ENCODE results near the gene PRKCH.

PRKCH gene

DNA sequence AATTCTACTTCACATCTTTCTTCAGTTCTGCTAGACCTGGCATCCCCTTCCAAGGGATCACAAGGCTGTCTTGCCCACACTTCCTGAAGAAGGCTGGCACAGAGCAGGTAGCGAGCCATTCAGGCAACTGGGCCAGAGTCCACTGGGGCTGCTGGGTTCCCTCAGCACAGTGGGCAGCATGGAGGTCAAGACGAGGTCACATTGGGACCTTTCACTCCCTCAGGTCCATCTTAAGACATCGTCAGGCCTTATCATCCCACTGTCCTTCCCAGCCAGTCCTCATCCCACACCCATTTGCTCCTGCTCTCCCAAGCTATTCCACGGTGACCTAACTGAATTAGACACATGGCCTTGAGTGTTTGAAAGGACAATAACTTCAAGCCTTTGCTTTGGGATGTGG is 230.9 kb downstream of the PRKCH start:
- Histone ChIP-seq H3K4me3 (ENCODE audit: low read depth, low read length) (no peak overlapping the region), H3K36me3 (ENCODE audit: control insufficient read depth, insufficient read depth, low read length) (no peaks in the 10 kb centered on the region), H3K9ac (ENCODE audit: low read depth, low read length) (no peak overlapping the region), H3K9me3 (ENCODE audit: control insufficient read depth, insufficient read depth, low read length) (no peaks in the 10 kb centered on the region), H3K4me1 (ENCODE audit: control insufficient read depth, insufficient read depth, low read length) (peaks cover 5% of the 10 kb centered on the region), H3K27me3 (ENCODE audit: control insufficient read depth, insufficient read depth, low read length) (no peaks in the 10 kb centered on the region)

DNA sequence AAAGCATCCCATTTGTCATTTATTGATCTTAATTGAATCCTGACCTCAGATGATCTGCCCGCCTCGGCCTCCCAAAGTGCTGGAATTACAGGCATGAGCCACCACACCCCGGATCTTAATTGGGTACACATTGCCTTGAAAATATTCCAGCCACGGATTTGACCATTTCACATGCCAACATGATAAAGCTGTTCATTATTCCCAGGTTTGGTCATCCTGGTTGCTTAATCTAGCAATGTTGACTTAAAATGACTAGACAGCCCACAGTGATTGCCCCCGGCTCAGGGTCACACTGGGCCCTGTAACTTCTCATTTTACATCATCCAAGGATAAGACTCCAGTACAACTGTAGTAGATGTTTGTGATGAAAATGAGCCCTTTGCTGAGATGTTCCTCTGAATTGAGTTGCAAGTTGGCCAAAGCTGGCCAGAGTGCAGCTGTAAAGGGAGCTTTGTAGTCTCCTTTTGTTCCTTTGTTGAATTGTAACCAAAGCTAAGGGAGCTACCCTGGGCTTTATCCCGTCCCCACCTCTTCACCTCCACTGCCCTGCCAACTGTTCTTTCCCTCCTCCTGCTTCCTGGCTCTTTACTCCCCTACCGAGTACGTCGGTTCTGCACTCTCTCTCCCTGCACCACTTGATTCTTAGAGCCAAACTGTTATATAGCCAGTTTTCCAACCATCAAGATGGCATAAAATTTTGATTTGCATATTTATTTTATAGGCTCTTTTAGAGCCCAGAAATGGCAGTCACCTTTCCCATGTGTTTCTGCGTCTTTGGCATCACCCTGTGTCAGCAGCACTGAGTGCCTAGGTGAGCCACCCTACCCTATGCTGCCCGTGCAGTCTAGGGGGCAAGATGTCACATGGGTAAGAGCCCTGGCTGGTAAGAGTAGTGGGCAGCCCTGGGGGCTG is 232.6 kb downstream of the PRKCH start:
- no peaks in the 10 kb centered on the region for H3K27me3 ChIP-seq (ENCODE audit: control insufficient read depth, insufficient read depth, low read length)
- H3K4me1 ChIP-seq (ENCODE audit: control insufficient read depth, insufficient read depth, low read length) = peaks cover 5% of the 10 kb centered on the region
- no peaks in the 10 kb centered on the region for H3K9me3 ChIP-seq (ENCODE audit: control insufficient read depth, insufficient read depth, low read length)
- H3K36me3 ChIP-seq (ENCODE audit: control insufficient read depth, insufficient read depth, low read length) = no peaks in the 10 kb centered on the region
- no peak overlapping the region for H3K4me3 ChIP-seq (ENCODE audit: low read depth, low read length)
- H3K9ac ChIP-seq (ENCODE audit: low read depth, low read length) = no peak overlapping the region

DNA sequence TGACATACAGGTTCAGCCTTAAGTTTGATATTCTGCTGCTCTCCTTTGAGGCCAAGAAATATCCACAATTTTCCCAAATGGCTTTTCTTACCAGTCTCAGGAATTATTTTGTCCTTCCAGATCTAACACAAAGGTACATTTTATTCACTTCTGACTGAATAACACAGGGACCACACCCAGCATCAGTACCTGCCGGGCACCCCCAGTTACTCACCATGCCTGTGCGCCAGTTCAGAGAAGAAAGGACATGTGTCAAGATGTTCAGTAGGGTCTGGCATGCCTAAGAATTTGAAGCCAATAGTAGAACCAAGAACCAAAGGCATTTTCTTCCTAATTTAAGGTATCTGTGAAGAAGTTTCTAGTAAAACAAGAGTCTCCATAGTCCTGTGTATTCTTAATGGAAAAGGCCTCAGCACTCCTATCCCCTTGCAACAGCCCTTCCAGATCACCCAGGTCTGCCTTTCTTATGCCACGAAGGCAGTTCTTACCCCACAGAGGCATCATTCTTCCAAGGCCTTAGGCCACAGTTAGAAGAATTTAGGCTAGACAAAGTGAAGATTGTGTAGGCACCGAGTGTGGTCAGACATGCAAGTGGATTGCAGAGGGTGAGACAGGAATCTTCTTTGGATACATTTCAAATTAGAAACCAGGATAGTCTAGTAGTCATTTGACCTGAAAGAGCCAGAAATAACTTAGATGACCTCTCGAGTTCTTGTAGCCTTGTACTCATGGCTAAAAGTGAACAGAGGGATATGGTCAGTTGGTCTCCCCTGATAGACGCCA is 233.9 kb downstream of the PRKCH start:
- H3K4me1 ChIP-seq (ENCODE audit: control insufficient read depth, insufficient read depth, low read length) = peaks cover 5% of the 10 kb centered on the region
- no peak overlapping the region for H3K4me3 ChIP-seq (ENCODE audit: low read depth, low read length)
- H3K9ac ChIP-seq (ENCODE audit: low read depth, low read length) = no peak overlapping the region
- no peaks in the 10 kb centered on the region for H3K9me3 ChIP-seq (ENCODE audit: control insufficient read depth, insufficient read depth, low read length)
- no peaks in the 10 kb centered on the region for H3K36me3 ChIP-seq (ENCODE audit: control insufficient read depth, insufficient read depth, low read length)
- H3K27me3 ChIP-seq (ENCODE audit: control insufficient read depth, insufficient read depth, low read length) = no peaks in the 10 kb centered on the region

DNA sequence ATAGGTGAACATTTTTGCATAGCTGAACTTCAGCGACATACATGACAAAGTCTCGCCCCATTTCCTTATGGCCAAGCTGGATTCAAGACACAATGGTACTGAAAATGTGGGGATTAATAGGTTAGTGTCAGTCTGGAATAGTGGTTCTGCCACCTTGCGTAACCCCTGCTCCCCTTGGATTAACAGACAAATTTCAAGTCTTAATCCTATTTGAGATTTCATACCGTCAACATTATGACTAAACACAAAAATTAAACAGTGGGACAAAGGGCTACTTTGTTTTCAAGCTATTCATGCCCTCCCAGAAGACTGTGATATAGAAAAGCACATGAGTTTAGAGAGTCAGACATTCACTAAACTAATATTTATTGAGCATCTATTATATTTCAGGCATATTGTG is 235.1 kb downstream of the PRKCH start:
- no peak overlapping the region for H3K4me3 ChIP-seq (ENCODE audit: low read depth, low read length)
- no peaks in the 10 kb centered on the region for H3K9me3 ChIP-seq (ENCODE audit: control insufficient read depth, insufficient read depth, low read length)
- H3K27me3 ChIP-seq (ENCODE audit: control insufficient read depth, insufficient read depth, low read length) = no peaks in the 10 kb centered on the region
- H3K9ac ChIP-seq (ENCODE audit: low read depth, low read length) = no peak overlapping the region
- H3K4me1 ChIP-seq (ENCODE audit: control insufficient read depth, insufficient read depth, low read length) = peaks cover 5% of the 10 kb centered on the region
- no peaks in the 10 kb centered on the region for H3K36me3 ChIP-seq (ENCODE audit: control insufficient read depth, insufficient read depth, low read length)

DNA sequence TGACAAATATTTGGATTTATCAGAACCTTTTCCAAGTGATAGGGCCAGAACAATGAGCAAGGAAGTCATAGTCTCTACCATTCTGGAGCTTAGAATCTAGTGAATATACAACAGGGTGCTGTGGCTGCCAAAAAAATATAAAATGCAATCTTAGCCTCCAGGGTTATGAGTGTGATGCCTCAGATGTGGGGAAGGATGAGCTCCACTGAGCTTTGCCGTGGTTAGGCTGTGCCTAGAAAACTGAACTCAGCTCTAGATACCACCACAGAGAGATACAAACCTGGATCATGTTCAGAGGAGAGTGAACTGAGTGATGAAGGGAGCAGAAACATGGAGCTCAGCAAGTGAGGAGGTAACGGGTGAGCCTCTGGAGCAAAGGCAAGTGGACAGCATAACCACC is 235.9 kb downstream of the PRKCH start:
- no peak overlapping the region for H3K9ac ChIP-seq (ENCODE audit: low read depth, low read length)
- no peaks in the 10 kb centered on the region for H3K36me3 ChIP-seq (ENCODE audit: control insufficient read depth, insufficient read depth, low read length)
- peaks cover 5% of the 10 kb centered on the region for H3K4me1 ChIP-seq (ENCODE audit: control insufficient read depth, insufficient read depth, low read length)
- H3K4me3 ChIP-seq (ENCODE audit: low read depth, low read length) = no peak overlapping the region
- H3K9me3 ChIP-seq (ENCODE audit: control insufficient read depth, insufficient read depth, low read length) = no peaks in the 10 kb centered on the region
- no peaks in the 10 kb centered on the region for H3K27me3 ChIP-seq (ENCODE audit: control insufficient read depth, insufficient read depth, low read length)

DNA sequence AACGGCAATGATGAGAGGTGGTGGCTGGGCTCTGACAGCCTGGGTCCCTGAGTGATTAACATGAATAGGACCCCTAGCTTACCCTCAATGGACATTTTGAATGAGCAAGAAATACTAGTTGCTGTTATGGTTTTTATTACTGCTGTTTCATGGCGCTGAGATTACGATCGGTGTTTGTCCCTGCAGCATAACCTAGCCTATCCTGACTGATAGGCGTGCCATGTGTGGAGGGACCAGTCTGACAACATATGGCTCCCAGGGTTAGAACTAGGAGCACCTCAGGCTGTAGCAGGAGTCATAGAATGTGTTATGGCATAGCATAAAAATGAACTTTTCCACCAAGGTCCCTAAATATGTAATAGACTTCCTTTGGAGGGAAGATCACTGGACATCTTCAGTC is 236.5 kb downstream of the PRKCH start:
- Histone ChIP-seq H3K9me3 (ENCODE audit: control insufficient read depth, insufficient read depth, low read length) (no peaks in the 10 kb centered on the region), H3K4me1 (ENCODE audit: control insufficient read depth, insufficient read depth, low read length) (peaks cover 4% of the 10 kb centered on the region), H3K27me3 (ENCODE audit: control insufficient read depth, insufficient read depth, low read length) (no peaks in the 10 kb centered on the region), H3K36me3 (ENCODE audit: control insufficient read depth, insufficient read depth, low read length) (no peaks in the 10 kb centered on the region), H3K9ac (ENCODE audit: low read depth, low read length) (no peak overlapping the region), H3K4me3 (ENCODE audit: low read depth, low read length) (no peak overlapping the region)

DNA sequence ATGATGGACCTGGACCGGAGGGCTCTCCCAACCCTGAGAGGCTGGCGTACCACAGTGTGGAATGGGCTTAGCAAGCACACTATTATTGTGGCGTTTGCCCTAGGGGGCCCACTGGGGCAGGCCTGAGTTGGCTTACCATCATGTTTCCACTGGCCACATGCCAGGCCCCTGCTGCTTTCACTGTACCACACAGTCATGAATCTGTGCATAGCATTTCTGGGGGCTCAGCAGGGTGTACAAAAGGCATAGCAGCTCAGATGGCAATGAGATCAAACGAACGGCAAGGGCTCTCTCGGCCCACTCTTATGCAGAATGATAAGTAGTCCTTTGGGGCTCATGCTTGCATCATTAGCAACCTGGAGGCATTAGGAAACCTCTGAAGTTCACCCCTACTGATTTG is 236.9 kb downstream of the PRKCH start:
- Histone ChIP-seq H3K4me3 (ENCODE audit: low read depth, low read length) (no peak overlapping the region), H3K9me3 (ENCODE audit: control insufficient read depth, insufficient read depth, low read length) (no peaks in the 10 kb centered on the region), H3K27me3 (ENCODE audit: control insufficient read depth, insufficient read depth, low read length) (no peaks in the 10 kb centered on the region), H3K36me3 (ENCODE audit: control insufficient read depth, insufficient read depth, low read length) (no peaks in the 10 kb centered on the region), H3K4me1 (ENCODE audit: control insufficient read depth, insufficient read depth, low read length) (no peaks in the 10 kb centered on the region), H3K9ac (ENCODE audit: low read depth, low read length) (no peak overlapping the region)

DNA sequence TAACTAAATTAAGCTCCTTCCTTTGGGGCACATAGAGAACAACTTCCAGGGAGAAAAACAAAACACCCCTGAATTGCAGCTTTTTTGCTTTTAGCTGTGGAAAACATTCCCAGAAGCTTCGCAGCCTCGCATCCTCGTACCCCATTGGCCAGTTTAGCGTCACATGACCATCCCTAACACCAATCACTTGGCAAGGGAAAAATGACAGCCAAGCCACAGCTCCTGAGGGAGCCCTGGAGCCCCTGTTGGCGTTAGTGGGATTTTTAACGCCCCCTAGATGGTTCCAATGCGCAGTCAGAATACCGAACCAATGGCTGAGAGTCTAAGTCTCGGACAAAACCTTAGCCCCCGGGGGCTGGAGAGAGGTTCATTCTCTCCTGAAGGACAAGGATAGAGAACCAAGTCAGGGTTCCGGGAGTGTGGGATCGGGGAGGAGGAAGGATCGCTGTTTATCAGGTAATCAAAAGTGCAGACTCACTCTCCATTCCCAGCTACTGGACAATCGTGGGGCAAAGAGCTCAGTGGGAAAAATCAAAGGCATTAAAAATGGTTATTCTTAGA is 238.3 kb downstream of the PRKCH start:
- Histone ChIP-seq H3K4me3 (ENCODE audit: low read depth, low read length) (no peak overlapping the region), H3K9ac (ENCODE audit: low read depth, low read length) (no peak overlapping the region), H3K36me3 (ENCODE audit: control insufficient read depth, insufficient read depth, low read length) (no peaks in the 10 kb centered on the region), H3K9me3 (ENCODE audit: control insufficient read depth, insufficient read depth, low read length) (no peaks in the 10 kb centered on the region), H3K4me1 (ENCODE audit: control insufficient read depth, insufficient read depth, low read length) (peaks cover 3% of the 10 kb centered on the region), H3K27me3 (ENCODE audit: control insufficient read depth, insufficient read depth, low read length) (peaks cover 2% of the 10 kb centered on the region)

DNA sequence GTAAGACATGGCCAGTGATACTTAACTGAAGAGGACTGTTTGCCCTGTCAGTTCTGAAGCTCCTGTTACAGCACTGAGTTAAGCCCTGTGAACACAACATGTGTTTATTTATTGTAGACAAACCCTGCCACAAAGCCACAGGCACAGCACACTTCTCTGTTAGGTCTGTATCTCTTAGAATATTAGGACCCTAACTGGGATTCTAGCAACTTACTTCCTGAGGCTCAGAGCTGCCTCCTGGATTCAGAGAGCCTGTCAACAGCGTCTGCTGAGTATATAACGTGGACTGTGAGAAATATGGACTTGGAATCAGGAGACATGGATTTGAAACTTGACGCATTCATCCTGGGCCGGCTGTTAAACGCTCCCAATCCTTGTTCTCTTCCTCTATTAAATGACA is 238.9 kb downstream of the PRKCH start:
- Histone ChIP-seq H3K9ac (ENCODE audit: low read depth, low read length) (no peak overlapping the region), H3K4me1 (ENCODE audit: control insufficient read depth, insufficient read depth, low read length) (peaks cover 3% of the 10 kb centered on the region), H3K4me3 (ENCODE audit: low read depth, low read length) (no peak overlapping the region), H3K36me3 (ENCODE audit: control insufficient read depth, insufficient read depth, low read length) (no peaks in the 10 kb centered on the region), H3K9me3 (ENCODE audit: control insufficient read depth, insufficient read depth, low read length) (no peaks in the 10 kb centered on the region), H3K27me3 (ENCODE audit: control insufficient read depth, insufficient read depth, low read length) (peaks cover 2% of the 10 kb centered on the region)

DNA sequence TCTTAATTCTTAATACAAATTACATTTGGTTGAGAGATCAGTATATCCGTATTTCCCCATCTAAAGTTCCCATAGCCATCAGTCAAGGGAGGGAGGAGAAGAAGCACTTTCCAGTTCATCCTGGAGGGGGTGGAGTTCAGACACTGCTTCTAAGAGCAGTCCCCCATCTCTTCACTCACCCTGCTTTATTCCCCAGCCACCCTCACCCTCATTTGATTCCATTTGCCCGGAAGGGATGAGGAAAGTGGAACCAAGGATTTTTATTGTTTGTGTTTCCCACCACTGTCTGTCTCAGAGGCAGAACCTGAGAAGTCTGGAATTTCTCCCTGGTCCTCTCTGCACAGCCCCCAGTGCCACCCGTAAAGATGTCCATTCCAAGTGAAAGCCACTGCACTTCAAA is 239.7 kb downstream of the PRKCH start:
- no peak overlapping the region for H3K9ac ChIP-seq (ENCODE audit: low read depth, low read length)
- no peak overlapping the region for H3K4me3 ChIP-seq (ENCODE audit: low read depth, low read length)
- H3K9me3 ChIP-seq (ENCODE audit: control insufficient read depth, insufficient read depth, low read length) = no peaks in the 10 kb centered on the region
- H3K4me1 ChIP-seq (ENCODE audit: control insufficient read depth, insufficient read depth, low read length) = peaks cover 3% of the 10 kb centered on the region
- H3K27me3 ChIP-seq (ENCODE audit: control insufficient read depth, insufficient read depth, low read length) = peaks cover 2% of the 10 kb centered on the region
- no peaks in the 10 kb centered on the region for H3K36me3 ChIP-seq (ENCODE audit: control insufficient read depth, insufficient read depth, low read length)

DNA sequence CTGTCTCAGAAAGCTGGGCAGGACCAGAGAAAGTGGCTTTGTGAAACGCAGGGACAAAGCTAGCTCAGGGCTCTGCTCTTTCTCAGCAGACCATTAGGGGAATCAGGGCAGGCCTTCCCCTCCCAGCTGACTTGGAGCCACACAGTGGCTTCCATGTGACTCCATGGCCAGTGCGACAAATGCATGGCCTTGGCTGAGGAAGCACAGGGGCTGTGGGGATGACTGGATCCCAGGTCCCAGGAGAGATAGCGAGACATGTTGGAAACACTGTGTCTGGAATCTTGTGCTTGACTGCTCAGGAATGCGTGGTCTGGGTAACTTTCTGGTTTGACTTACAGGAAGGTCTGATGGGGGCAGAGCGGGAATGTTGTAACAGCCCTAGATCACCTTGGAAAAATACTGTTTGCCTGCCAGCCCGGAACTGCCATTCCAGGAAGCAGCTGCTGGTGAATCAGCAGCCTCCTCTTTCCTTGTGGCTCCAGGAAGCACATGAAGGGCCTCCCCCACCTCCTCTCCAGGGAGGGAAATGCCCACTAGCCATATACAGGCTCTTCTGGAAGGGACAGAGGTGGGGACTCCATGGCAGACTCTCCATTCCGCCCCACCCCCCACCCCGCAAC is 240.4 kb downstream of the PRKCH start:
- H3K27me3 ChIP-seq (ENCODE audit: control insufficient read depth, insufficient read depth, low read length) = peaks cover 2% of the 10 kb centered on the region
- H3K36me3 ChIP-seq (ENCODE audit: control insufficient read depth, insufficient read depth, low read length) = no peaks in the 10 kb centered on the region
- no peak overlapping the region for H3K4me3 ChIP-seq (ENCODE audit: low read depth, low read length)
- peaks cover 3% of the 10 kb centered on the region for H3K4me1 ChIP-seq (ENCODE audit: control insufficient read depth, insufficient read depth, low read length)
- no peaks in the 10 kb centered on the region for H3K9me3 ChIP-seq (ENCODE audit: control insufficient read depth, insufficient read depth, low read length)
- no peak overlapping the region for H3K9ac ChIP-seq (ENCODE audit: low read depth, low read length)

All from iPS-15b (cell line).